Lower lobe of right lung (tissue), 2 donors: Measurements from ENCODE around the gene CSF1. TPM values are rescaled to one million over a fixed set of nuclear protein-coding genes. Genes with fewer than 3 reads are reported as not detected.

Source experiments
- ATAC-seq, 2 donors: fragments of 200-7000 bp; cut with Tn5 transposase; one replicate each; pipeline ENCODE4 v1.9.1; 2020 to 2022; ENCODE audit warnings: mild to moderate bottlenecking in 2 of 2, moderate library complexity in 2 of 2
- DNase-seq: peaks from one replicate; pipeline ENCODE4 v3.0.0-alpha.2; 2020
- H3K27ac ChIP-seq: fragments of 200-600 bp; one replicate; pipeline ENCODE4 v1.8.0; 2022
- H3K27me3 ChIP-seq: fragments of 200-600 bp; one replicate; pipeline ENCODE4 v1.8.0; 2022; ENCODE audit warnings: low read depth
- H3K36me3 ChIP-seq: fragments of 200-600 bp; one replicate; pipeline ENCODE4 v1.8.0; 2022; ENCODE audit warnings: mild to moderate bottlenecking
- H3K4me1 ChIP-seq: fragments of 200-600 bp; one replicate; pipeline ENCODE4 v1.8.0; 2022
- H3K4me3 ChIP-seq: fragments of 200-600 bp; one replicate; pipeline ENCODE4 v1.8.0; 2022; ENCODE audit warnings: mild to moderate bottlenecking
- H3K9me3 ChIP-seq: fragments of 200-600 bp; one replicate; pipeline ENCODE4 v1.8.0; 2022
- CTCF ChIP-seq: fragments of 200-600 bp; IDR thresholded peaks from one replicate; pipeline ENCODE4 v1.8.0; 2022; ENCODE audit warnings: antibody characterized with exemption, mild to moderate bottlenecking
- intact Hi-C: fragments of 100-400 bp; cut with DNase I; formaldehyde crosslinking; loops from one replicate; pipeline ENCODE4 v1.11.0; 2022
- total RNA-seq: library from RNA; stranded (reverse); fragmentation: NEBNext Ultra II Directional; extraction: Animal tissue kit (Norgen Biotek cat#: 25700); gene quantifications from one replicate; pipeline ENCODE4 v1.2.1, GENCODE V29; 2021
- donor health status: DM: no; HTN: yes; CAD: no; lungs with severe emphysema.

CSF1 gene
- total RNA-seq, 1 donor from 2014 or later = 64.3 TPM

GRCh38 chr1:109894823-109895719, 15.6 kb upstream of the CSF1 start:
- DNase-seq (no peak), ATAC-seq (no peak)
- no peak for TF ChIP-seq CTCF
- Histone ChIP-seq H3K4me1 (peaks cover 65% of the 10 kb centered on the region), H3K9me3 (no peaks in the 10 kb centered on the region), H3K27ac (peak overlapping the region; percentile 60), H3K4me3 (no peak overlapping the region), H3K27me3 (no peaks in the 10 kb centered on the region), H3K36me3 (no peaks in the 10 kb centered on the region)
- intact Hi-C loops = no loop called here

- peak; percentile 62 to 68 for ATAC-seq
- intact Hi-C loops = no loop called here
- Histone ChIP-seq H3K27ac (peak overlapping the region; percentile 60), H3K4me1 (peaks cover 65% of the 10 kb centered on the region), H3K36me3 (no peaks in the 10 kb centered on the region), H3K4me3 (no peak overlapping the region), H3K27me3 (no peaks in the 10 kb centered on the region), H3K9me3 (no peaks in the 10 kb centered on the region)
- peak; percentile 62 for DNase-seq
- no peak for TF ChIP-seq CTCF
These were observed 14.7 kb upstream of the CSF1 start for GRCh38 chr1:109895720-109896504.

GRCh38 chr1:109896681-109897080, 14.0 kb upstream of the CSF1 start:
- DNase-seq (no peak), ATAC-seq (no peak)
- H3K27me3 ChIP-seq = no peaks in the 10 kb centered on the region
- intact Hi-C loops = no loop called here
- peaks cover 68% of the 10 kb centered on the region for H3K4me1 ChIP-seq
- peak overlapping the region; percentile 60 for H3K27ac ChIP-seq
- H3K36me3 ChIP-seq = no peaks in the 10 kb centered on the region
- H3K4me3 ChIP-seq = no peak overlapping the region
- TF ChIP-seq CTCF = no peak
- H3K9me3 ChIP-seq = no peaks in the 10 kb centered on the region

GRCh38 chr1:109897259-109897955, 13.2 kb upstream of the CSF1 start:
- H3K4me1 ChIP-seq = peaks cover 65% of the 10 kb centered on the region

More at GRCh38 chr1:109897259-109897955, 13.2 kb upstream of the CSF1 start:
- H3K36me3 ChIP-seq = no peaks in the 10 kb centered on the region
- no peaks in the 10 kb centered on the region for H3K27me3 ChIP-seq
- no peak for DNase-seq
- ATAC-seq = no peak
- TF ChIP-seq CTCF = no peak
- H3K4me3 ChIP-seq = no peak overlapping the region
- intact Hi-C loops = no loop called here
- no peak overlapping the region for H3K27ac ChIP-seq
- H3K9me3 ChIP-seq = no peaks in the 10 kb centered on the region
